WTC11 (cell line): ENCODE measurements around the gene SIKE1. TPM values are rescaled to one million over a fixed set of nuclear protein-coding genes. Genes with fewer than 3 reads are reported as not detected.

ENCODE experiments used
- ATAC-seq: fragments of 200-7000 bp; cut with Tn5 transposase; 2 replicates; pipeline ENCODE4 v1.10.0; 2021; ENCODE audit warnings: mild to moderate bottlenecking, moderate library complexity
- CTCF ChIA-PET: fragments of 300-600 bp; sonication (Branson Sonifier 250); formaldehyde crosslinking; loops from one replicate; lab custom pipeline; 2021; ENCODE audit warnings: antibody characterized with exemption; lab: Charles Lee
- POLR2A ChIA-PET: fragments of 350-600 bp; sonication (Branson Sonifier 250); formaldehyde crosslinking; loops from one replicate; lab custom pipeline; 2021; ENCODE audit warnings: antibody characterized with exemption; lab: Charles Lee
- DNase-seq: peaks from one replicate; pipeline ENCODE4 v3.0.0; 2021; ENCODE audit warnings: low spot score
- H3K27ac Mint-ChIP-seq: 2 replicates; pipeline ENCODE4 v1.8.0; 2021; ENCODE audit warnings: mixed read lengths
- H3K27me3 Mint-ChIP-seq: 2 replicates; pipeline ENCODE4 v1.8.0; 2021; ENCODE audit warnings: low read depth, mild to moderate bottlenecking, moderate library complexity, mixed read lengths
- H3K36me3 Mint-ChIP-seq: 2 replicates; pipeline ENCODE4 v1.8.0; 2021; ENCODE audit warnings: mixed read lengths
- H3K4me1 Mint-ChIP-seq: 2 replicates; pipeline ENCODE4 v1.8.0; 2022; ENCODE audit warnings: mixed read lengths
- H3K4me3 Mint-ChIP-seq: 2 replicates; pipeline ENCODE4 v1.8.0; 2021; ENCODE audit warnings: mild to moderate bottlenecking, moderate library complexity, mixed read lengths
- H3K9me3 Mint-ChIP-seq: 2 replicates; pipeline ENCODE4 v1.8.0; 2021; ENCODE audit warnings: mixed read lengths
- AFF4 ChIP-seq: sonication (generic); formaldehyde crosslinking; IDR thresholded peaks from 2 replicates; pipeline ENCODE4 v1.8.1; 2023; ENCODE audit warnings: mild to moderate bottlenecking, missing genetic modification reagents, borderline replicate concordance
- ATF2 ChIP-seq: sonication (generic); formaldehyde crosslinking; IDR thresholded peaks from 2 replicates; pipeline ENCODE4 v1.8.1; 2022; ENCODE audit warnings: low read depth, missing genetic modification reagents, borderline replicate concordance
- CREB1 ChIP-seq: sonication (generic); formaldehyde crosslinking; IDR thresholded peaks from 2 replicates; pipeline ENCODE4 v1.8.0; 2023; ENCODE audit warnings: mild to moderate bottlenecking, missing genetic modification reagents
- E2F1 ChIP-seq: sonication (generic); formaldehyde crosslinking; IDR thresholded peaks from 2 replicates; pipeline ENCODE4 v1.8.0; 2022; ENCODE audit warnings: mild to moderate bottlenecking, missing genetic modification reagents
- E2F4 ChIP-seq: sonication (generic); formaldehyde crosslinking; IDR thresholded peaks from 2 replicates; pipeline ENCODE4 v1.8.1; 2022; ENCODE audit warnings: low read depth, mild to moderate bottlenecking, moderate library complexity, missing genetic modification reagents, borderline replicate concordance
- EMX1 ChIP-seq: fragments of 250-450 bp; sonication (Bioruptor Pico); IDR thresholded peaks from 2 replicates; pipeline ENCODE4 v1.8.0; 2021; ENCODE audit warnings: mild to moderate bottlenecking
- ESRRA ChIP-seq: sonication (generic); formaldehyde crosslinking; IDR thresholded peaks from 2 replicates; pipeline ENCODE4 v1.8.1; 2022; ENCODE audit warnings: mild to moderate bottlenecking, missing genetic modification reagents, borderline replicate concordance
- FOXK1 ChIP-seq: sonication (generic); formaldehyde crosslinking; IDR thresholded peaks from 2 replicates; pipeline ENCODE4 v1.8.0; 2022; ENCODE audit warnings: mild to moderate bottlenecking, moderate library complexity, missing genetic modification reagents
- TP53 ChIP-seq: sonication (generic); formaldehyde crosslinking; IDR thresholded peaks from 2 replicates; pipeline ENCODE4 v1.8.1; 2023; ENCODE audit warnings: mild to moderate bottlenecking, missing genetic modification reagents
- ZMAT4 ChIP-seq: fragments of 250-450 bp; sonication (Bioruptor Pico); IDR thresholded peaks from 2 replicates; pipeline ENCODE4 v1.9.0; 2021; ENCODE audit warnings: mild to moderate bottlenecking
- ZNF263 ChIP-seq: sonication (generic); formaldehyde crosslinking; IDR thresholded peaks from 2 replicates; pipeline ENCODE4 v1.8.1; 2022; ENCODE audit warnings: low read depth, mild to moderate bottlenecking, moderate library complexity, missing genetic modification reagents
- ZNF281 ChIP-seq: sonication (generic); formaldehyde crosslinking; IDR thresholded peaks from 2 replicates; pipeline ENCODE4 v1.8.0; 2023; ENCODE audit warnings: mild to moderate bottlenecking, missing genetic modification reagents
- total RNA-seq: library from RNA; stranded (reverse); gene quantifications from 3 replicates; pipeline ENCODE4 v1.2.3, GENCODE V29; 2021

SIKE1 gene
- total RNA-seq, 1 experiment from 2014 or later: 68.7 TPM

- no peak for DNase-seq
- H3K36me3 Mint-ChIP-seq: peaks cover 62% of the 10 kb centered on the region
Observed at GRCh38 chr1:114746450-114747121, 33.9 kb downstream of the SIKE1 start.

More at GRCh38 chr1:114746450-114747121, 33.9 kb downstream of the SIKE1 start:
- no peak overlapping the region for H3K27ac Mint-ChIP-seq
- no peaks in the 10 kb centered on the region for H3K27me3 Mint-ChIP-seq
- H3K9me3 Mint-ChIP-seq: no peaks in the 10 kb centered on the region
- TF ChIP-seq E2F1 (CRISPR knock-in tag) (no peak), ESRRA (CRISPR knock-in tag) (no peak), ATF2 (no peak), CREB1 (CRISPR knock-in tag) (no peak), ZNF263 (CRISPR knock-in tag) (no peak), TP53 (CRISPR knock-in tag) (no peak), AFF4 (CRISPR knock-in tag) (no peak), ZMAT4 (CRISPR knock-in tag) (no peak), EMX1 (CRISPR knock-in tag) (no peak), FOXK1 (CRISPR knock-in tag) (no peak), ZNF281 (CRISPR knock-in tag) (no peak), E2F4 (CRISPR knock-in tag) (no peak)
- TF ChIP-seq, all 79 proteins: peak for 0
- peaks cover 4% of the 10 kb centered on the region; the same call in 1 of the 2 replicates for H3K4me1 Mint-ChIP-seq
- no peak for ATAC-seq
- CTCF ChIA-PET: interaction anchor here (0.5 kb wide), 1 partner anchor 1888 kb away, joined by 3 read pairs; no protein-coding TSS in a partner anchor
- POLR2A ChIA-PET: no interaction called here
- H3K4me3 Mint-ChIP-seq: no peak overlapping the region
